ENCODE measurements around the gene GUSB. TPM values are rescaled to one million over a fixed set of nuclear protein-coding genes. Genes with fewer than 3 reads are reported as not detected.
A peak's percentile ranks its signal among the peaks of the same experiment; 100 is the strongest.

GUSB gene
- total RNA-seq, 1 experiment from 2014 or later: 36.5 TPM

- H3K36me3 Mint-ChIP-seq (ENCODE audit: insufficient read depth, unreplicated experiment): peaks cover 27% of the 10 kb centered on the region
- no peak overlapping the region for H3K27ac Mint-ChIP-seq (ENCODE audit: unreplicated experiment)
- no peak for TF ChIP-seq CTCF (IDR thresholded peaks at IDR 0.05; ENCODE audit: unreplicated experiment)
- H3K9me3 Mint-ChIP-seq (ENCODE audit: low read depth, unreplicated experiment): no peaks in the 10 kb centered on the region
- CTCF ChIA-PET: no interaction called here
- BruUV-seq (replicated peaks): no TSS peak
- no peaks in the 10 kb centered on the region for H3K4me1 Mint-ChIP-seq (ENCODE audit: low read depth, unreplicated experiment)
- no peaks in the 10 kb centered on the region for H3K27me3 Mint-ChIP-seq (ENCODE audit: unreplicated experiment)
- intact Hi-C loops (cut with micrococcal nuclease; ENCODE audit: unreplicated experiment): no loop called here
- DNase-seq: no peak
- no peak overlapping the region for H3K4me3 Mint-ChIP-seq (ENCODE audit: low read depth, unreplicated experiment)
Measured at GRCh38 chr7:65979583-65980477, 2.2 kb downstream of the GUSB start.

GRCh38 chr7:65978891-65979582, 3.0 kb downstream of the GUSB start:
- no peak for TF ChIP-seq CTCF (IDR thresholded peaks at IDR 0.05; ENCODE audit: unreplicated experiment)
- intact Hi-C loops (cut with micrococcal nuclease; ENCODE audit: unreplicated experiment): no loop called here
- H3K9me3 Mint-ChIP-seq (ENCODE audit: low read depth, unreplicated experiment): no peaks in the 10 kb centered on the region
- peaks cover 27% of the 10 kb centered on the region for H3K36me3 Mint-ChIP-seq (ENCODE audit: insufficient read depth, unreplicated experiment)
- no peak overlapping the region for H3K27ac Mint-ChIP-seq (ENCODE audit: unreplicated experiment)
- TSS peak; percentile 6 for BruUV-seq (replicated peaks)
- CTCF ChIA-PET: no interaction called here
- H3K4me1 Mint-ChIP-seq (ENCODE audit: low read depth, unreplicated experiment): no peaks in the 10 kb centered on the region
- no peak for DNase-seq
- H3K27me3 Mint-ChIP-seq (ENCODE audit: unreplicated experiment): no peaks in the 10 kb centered on the region
- H3K4me3 Mint-ChIP-seq (ENCODE audit: low read depth, unreplicated experiment): no peak overlapping the region

GRCh38 chr7:65976659-65977196, 5.3 kb downstream of the GUSB start:
- Mint-ChIP-seq H3K4me3 (ENCODE audit: low read depth, unreplicated experiment) (no peak overlapping the region), H3K36me3 (ENCODE audit: insufficient read depth, unreplicated experiment) (peaks cover 31% of the 10 kb centered on the region), H3K27me3 (ENCODE audit: unreplicated experiment) (no peaks in the 10 kb centered on the region), H3K9me3 (ENCODE audit: low read depth, unreplicated experiment) (no peaks in the 10 kb centered on the region), H3K4me1 (ENCODE audit: low read depth, unreplicated experiment) (no peaks in the 10 kb centered on the region), H3K27ac (ENCODE audit: unreplicated experiment) (no peak overlapping the region)
- BruUV-seq (replicated peaks): no TSS peak
- CTCF ChIA-PET: no interaction called here
- no peak for TF ChIP-seq CTCF (IDR thresholded peaks at IDR 0.05; ENCODE audit: unreplicated experiment)
- intact Hi-C loops (cut with micrococcal nuclease; ENCODE audit: unreplicated experiment): no loop called here
- no peak for DNase-seq

GRCh38 chr7:65975814-65976445, 6.1 kb downstream of the GUSB start:
- intact Hi-C loops (cut with micrococcal nuclease; ENCODE audit: unreplicated experiment): no loop called here
- no peak overlapping the region for H3K27ac Mint-ChIP-seq (ENCODE audit: unreplicated experiment)
- no TSS peak for BruUV-seq (replicated peaks)

More at GRCh38 chr7:65975814-65976445, 6.1 kb downstream of the GUSB start:
- H3K27me3 Mint-ChIP-seq (ENCODE audit: unreplicated experiment): no peaks in the 10 kb centered on the region
- DNase-seq: no peak
- H3K36me3 Mint-ChIP-seq (ENCODE audit: insufficient read depth, unreplicated experiment): peaks cover 23% of the 10 kb centered on the region
- CTCF ChIA-PET: no interaction called here
- no peaks in the 10 kb centered on the region for H3K4me1 Mint-ChIP-seq (ENCODE audit: low read depth, unreplicated experiment)
- no peak overlapping the region for H3K4me3 Mint-ChIP-seq (ENCODE audit: low read depth, unreplicated experiment)
- H3K9me3 Mint-ChIP-seq (ENCODE audit: low read depth, unreplicated experiment): no peaks in the 10 kb centered on the region
- TF ChIP-seq CTCF (IDR thresholded peaks at IDR 0.05; ENCODE audit: unreplicated experiment): no peak
